Amniotic epithelial cell (primary cell): ENCODE data around the gene GCLM.
"Not testable (repeated sequence)": the region's sequence is repeated elsewhere in the genome, so short reads cannot be mapped to it uniquely, and the experiment has no call there.

Experiments
- DNase-seq: peaks from one replicate; pipeline ENCODE4 v3.0.0-alpha.2; 2010; ENCODE audit warnings: low read depth

Gene GCLM, protein sequence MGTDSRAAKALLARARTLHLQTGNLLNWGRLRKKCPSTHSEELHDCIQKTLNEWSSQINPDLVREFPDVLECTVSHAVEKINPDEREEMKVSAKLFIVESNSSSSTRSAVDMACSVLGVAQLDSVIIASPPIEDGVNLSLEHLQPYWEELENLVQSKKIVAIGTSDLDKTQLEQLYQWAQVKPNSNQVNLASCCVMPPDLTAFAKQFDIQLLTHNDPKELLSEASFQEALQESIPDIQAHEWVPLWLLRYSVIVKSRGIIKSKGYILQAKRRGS

GRCh38 chr1:93909146-93910050 is at the start of gene GCLM:
TSS of gene GCLM (minus strand) at chr1:93909430. CDS start at chr1:93909163, 267 bp downstream.
- peak; percentile 94 for DNase-seq

- DNase-seq, result no peak
Measured at GRCh38 chr1:93958726-93959100, 49.5 kb upstream of the GCLM start.

GRCh38 chr1:93958032-93958725 is 48.9 kb upstream of the GCLM start:
- no peak for DNase-seq

DNA sequence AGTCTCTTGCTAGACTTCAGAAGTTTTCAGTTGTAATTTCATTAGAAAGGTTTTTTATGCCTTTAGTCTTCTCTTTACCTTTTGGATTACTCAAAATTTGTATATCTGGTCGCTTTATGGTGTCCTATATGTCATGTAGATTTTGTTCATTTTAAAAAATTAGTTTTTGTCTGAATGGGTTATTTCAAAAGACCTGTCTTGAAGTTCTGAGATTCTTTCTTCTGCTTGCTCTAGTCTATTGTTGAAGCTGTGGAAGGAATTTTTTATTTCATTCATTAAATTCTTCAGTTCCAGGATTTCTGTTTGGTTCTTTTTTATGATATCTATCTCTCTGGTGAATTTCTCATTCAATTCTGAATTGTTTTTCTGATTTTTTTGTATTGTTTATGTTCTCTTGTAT is 46.5 kb upstream of the GCLM start:
- DNase-seq, result no peak

GRCh38 chr1:93947002-93947686 is 37.9 kb upstream of the GCLM start:
- DNase-seq, result not testable (repeated sequence)

DNA sequence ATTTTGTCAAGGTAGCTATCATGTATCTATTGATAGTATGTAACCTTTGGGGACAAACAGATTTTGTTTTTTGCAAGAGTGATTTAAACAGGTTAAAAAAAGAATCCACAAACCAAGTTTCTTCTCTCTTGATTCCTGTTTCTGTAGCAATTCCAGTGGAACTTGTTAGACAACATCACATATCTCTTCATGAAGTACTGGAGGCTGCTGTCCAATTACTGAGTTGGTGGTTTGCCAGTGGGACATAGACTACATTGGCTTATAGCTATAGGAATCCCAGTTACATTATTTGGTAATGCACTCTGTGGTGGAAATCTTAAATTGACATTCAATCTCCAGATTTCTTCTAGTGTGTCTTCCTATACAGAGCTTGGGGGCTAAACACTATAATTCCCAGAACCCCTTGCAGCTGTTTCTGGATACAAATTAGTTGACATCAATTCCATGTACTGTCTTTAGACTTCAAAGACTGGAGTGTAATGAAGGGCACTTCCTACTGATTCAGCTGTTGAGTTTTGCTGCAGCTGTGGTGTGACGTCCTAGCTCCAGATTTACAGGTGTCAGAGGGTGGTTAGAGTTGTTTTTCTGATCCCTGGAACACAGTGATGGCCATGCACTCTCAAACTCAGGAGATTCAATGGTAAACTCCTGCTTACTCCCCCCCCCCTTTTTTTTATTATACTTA is 29.4 kb upstream of the GCLM start:
- DNase-seq, result no peak

DNA sequence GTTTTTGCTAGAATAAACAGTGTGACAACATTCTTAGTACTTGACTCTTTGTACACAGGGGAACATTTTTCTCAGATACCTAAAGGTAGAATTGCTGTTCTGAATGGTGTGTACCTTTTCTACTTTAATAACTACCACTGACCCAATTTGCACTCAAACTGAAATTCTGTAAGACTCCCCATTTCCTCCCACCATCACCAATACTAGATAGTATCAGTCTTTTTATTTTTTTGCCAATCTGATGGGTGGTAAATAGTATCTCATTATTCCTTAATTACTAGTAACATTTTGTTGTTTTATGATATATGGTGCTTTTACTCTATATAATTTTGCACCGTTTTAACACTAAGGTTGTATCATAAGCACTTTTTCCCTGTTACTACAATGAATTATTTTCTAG is 28.8 kb upstream of the GCLM start:
- no peak for DNase-seq

DNA sequence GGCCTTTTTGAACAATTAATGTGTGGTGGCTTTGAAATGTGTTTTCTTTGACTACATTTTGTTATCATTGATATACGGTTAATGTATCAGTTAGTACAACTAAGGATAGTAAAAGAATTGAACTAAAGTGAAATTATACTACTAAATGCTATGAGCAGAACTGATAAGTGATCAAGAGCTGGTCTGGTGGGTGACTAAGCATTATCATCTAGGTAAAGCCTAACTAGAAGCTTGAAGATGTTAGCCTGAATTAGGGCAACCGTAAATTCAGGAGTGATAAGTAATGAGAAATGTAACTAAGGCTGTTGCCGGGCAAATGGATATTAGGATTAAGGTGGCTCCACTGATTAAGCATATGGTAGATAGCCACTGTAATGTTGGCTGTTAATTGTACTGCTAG is 16.0 kb upstream of the GCLM start:
- DNase-seq, result no peak

- DNase-seq, result no peak
Measured at GRCh38 chr1:93919780-93920179, 10.6 kb upstream of the GCLM start.

DNA sequence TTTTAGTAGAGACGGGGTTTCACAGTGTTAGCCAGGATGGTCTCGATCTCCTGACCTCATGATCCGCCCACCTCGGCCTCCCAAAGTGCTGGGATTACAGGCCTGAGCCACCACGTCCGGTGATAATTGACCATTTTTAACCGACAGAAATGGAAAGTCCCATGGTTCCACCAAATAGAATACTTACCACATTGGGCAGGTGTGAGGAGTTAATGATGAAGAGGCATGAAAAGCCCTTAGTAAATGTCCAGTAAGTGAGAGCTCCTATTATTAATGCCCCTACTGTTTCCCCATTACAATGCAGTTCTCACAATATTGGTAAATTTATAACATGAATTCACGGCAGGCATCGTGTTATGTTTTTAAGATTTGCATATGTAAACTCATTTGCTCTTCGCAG is 8.1 kb upstream of the GCLM start:
- DNase-seq, result no peak

- not testable (repeated sequence) for DNase-seq
Measured at GRCh38 chr1:93910880-93911279, 1.6 kb upstream of the GCLM start.

GRCh38 chr1:93910305-93910704 is 1.1 kb upstream of the GCLM start:
- DNase-seq, result no peak

DNA sequence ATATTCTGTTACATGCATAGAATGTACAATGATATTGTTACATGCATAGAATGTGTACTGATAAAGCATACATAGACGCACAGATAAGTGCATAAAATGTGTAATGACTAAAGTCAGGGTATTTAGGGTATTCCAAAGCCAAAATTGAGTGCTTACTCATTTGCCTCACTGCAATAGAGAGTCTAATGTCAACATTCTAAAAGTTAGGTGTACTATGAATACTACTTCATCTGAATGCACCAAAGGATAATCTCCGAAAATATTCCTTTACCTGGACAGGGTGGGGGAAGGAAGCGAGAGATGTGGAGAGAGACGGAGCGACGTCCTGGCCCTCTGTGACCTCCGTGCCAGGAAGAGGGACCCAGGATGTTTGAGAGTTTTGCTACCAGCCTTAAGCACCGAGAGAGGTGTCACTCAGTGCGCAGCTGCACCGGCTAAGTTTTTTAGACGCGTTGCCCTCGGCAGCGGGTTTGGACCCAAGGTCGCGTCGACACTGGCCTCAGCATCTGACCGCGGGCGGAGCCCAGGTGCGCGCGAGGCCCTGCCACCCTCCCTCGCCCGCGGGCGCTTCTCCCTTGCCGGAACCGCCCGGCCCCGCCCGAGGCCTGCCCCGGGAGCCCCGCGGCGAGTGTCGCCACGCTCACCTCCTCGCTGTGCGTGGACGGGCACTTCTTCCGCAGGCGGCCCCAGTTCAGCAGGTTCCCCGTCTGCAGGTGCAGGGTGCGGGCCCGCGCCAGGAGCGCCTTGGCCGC is 660 bp downstream of the GCLM start:
- no peak for DNase-seq

DNA sequence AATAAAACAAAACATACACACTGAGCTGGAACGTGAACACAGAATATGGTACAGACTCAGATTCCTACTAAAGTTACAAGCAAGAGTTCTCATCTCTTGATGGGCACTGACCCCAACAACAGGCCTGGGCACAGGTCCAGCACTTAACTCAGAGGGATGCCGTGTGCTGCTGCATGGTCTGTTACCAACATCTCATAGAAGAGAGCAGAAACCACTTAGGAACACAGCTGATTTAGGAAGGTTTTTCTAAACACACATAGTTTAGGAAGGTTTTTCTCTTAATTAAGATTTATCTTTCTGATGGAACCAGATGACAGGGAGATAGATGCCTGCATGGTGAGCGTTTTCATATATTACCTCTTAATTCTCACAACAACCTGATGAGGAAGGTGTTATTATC is 1.5 kb downstream of the GCLM start:
- peak; percentile 57 for DNase-seq

DNA sequence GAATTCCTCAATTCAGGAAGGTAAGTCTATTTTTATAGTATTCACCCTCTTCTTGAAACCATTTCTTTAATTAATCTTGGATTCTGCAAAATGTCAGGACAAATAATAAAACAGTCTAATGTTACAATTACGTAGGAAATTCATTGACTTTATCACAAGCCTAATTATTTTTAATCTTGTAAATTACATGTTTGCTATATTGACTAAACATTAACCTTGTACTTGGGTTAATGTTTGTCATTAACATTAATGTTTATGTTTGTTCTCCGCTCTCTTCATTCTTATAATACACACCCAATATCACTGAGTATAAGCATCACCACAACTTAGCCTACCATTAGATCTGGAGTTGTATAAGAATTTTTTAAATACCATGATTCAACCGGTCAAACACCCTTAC is 2.8 kb downstream of the GCLM start:
- no peak for DNase-seq

- peak; percentile 78 for DNase-seq
Measured at GRCh38 chr1:93905734-93906133, 3.5 kb downstream of the GCLM start.

DNA sequence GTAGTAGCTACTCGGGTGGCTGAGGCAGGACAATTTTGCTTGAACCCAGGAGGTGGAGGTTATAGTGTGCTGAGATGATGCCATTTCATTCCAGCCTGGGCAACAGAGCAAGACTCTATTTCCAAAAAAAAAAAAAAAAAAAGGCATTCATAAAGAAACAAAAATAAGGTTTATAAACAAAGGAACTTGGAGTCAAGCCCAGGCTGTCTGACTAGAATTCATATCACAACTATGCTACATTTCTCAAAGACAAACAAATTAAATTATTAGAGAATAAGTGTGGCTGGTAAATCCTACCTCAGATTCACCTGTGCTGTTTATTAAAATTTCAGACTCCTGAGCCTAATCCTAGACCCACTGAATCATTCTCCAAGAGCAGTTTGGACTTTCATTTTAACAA is 4.2 kb downstream of the GCLM start:
- no peak for DNase-seq

GRCh38 chr1:93904228-93904627 is 5.0 kb downstream of the GCLM start:
- DNase-seq, result no peak

GRCh38 chr1:93900723-93901504 is 8.3 kb downstream of the GCLM start:
- DNase-seq, result no peak

GRCh38 chr1:93899543-93900207 is 9.6 kb downstream of the GCLM start:
- no peak for DNase-seq
